ENCODE measurements around the gene RECQL. TPM values are rescaled to one million over a fixed set of nuclear protein-coding genes. Genes with fewer than 3 reads are reported as not detected.
"Not testable (repeated sequence)": the region's sequence is repeated elsewhere in the genome, so short reads cannot be mapped to it uniquely, and the experiment has no call there.

RECQL gene
- total and polyA plus RNA-seq, 2 of the 8 experiments (the other 6 are each of a cell fraction or from before 2014, with no cell fraction given) = 8.1 to 40.3 TPM

DNA sequence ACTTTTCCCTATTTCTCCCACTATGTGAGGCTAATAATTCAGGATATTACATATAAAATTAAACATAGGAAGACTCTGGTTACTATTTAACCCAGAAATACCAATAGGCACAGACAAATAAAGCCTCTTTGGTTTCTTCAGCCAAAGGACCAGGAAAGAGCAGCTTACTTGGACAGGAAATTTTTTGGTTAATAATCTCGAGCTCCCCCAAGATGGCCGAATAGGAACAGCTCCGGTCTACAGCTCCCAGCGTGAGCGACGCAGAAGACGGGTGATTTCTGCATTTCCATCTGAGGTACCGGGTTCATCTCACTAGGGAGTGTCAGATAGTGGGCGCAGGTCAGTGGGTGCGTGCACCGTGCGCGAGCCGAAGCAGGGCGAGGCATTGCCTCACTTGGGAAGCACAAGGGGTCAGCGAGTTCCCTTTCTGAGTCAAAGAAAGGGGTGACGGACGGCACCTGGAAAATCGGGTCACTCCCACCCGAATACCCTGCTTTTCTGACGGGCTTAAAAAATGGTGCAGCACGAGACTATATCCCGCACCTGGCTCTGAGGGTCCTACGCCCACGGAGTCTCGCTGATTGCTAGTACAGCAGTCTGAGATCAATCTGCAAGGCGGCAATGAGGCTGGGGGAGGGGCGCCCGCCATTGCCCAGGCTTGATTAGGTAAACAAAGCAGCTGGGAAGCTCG is 82.3 kb downstream of the RECQL start:
- ChIA-PET CTCF (ENCODE audit: partially characterized antibody) (interaction anchor here (0.7 kb wide), 1 partner anchor 18 kb away, joined by 3 read pairs; the partner anchor contains the start of gene PYROXD1), POLR2A (ENCODE audit: partially characterized antibody) (interaction anchor here (1.1 to 1.9 kb wide), 3 partner anchors 10 to 25 kb away, joined by 4 to 5 read pairs (median 4); partner anchors contain the start of gene PYROXD1)
- not testable (repeated sequence) for H3K27me3 ChIP-seq (replicated peaks in 1 of 4; ENCODE audit: control insufficient read depth in 3 of 4, extremely low read depth in 1 of 4, insufficient read depth in 3 of 4, low read length in 3 of 4); H3K56ac ChIP-seq (replicated peaks; ENCODE audit: insufficient read length, low read depth, low read length); H3K23ac ChIP-seq (ENCODE audit: insufficient read length); H2BK120ac ChIP-seq (replicated peaks; ENCODE audit: low read depth, low read length); H2BK15ac ChIP-seq (ENCODE audit: low read length); FAIRE-seq; H3K14ac ChIP-seq (ENCODE audit: insufficient read length); H3K79me2 ChIP-seq (ENCODE audit: control insufficient read depth in 1 of 2, insufficient read depth in 2 of 2, low read length in 2 of 2); H3K18ac ChIP-seq (ENCODE audit: extremely low read depth, low read length); H3K23me2 ChIP-seq (ENCODE audit: low read depth, low read length); H2BK20ac ChIP-seq (ENCODE audit: low read length); H3K79me1 ChIP-seq (ENCODE audit: low read depth, low read length); H3K9me3 ChIP-seq (ENCODE audit: insufficient read depth in 2 of 2, low read depth in 1 of 2, low read length in 1 of 2); H2BK5ac ChIP-seq (ENCODE audit: low read depth, low read length); H3K4me1 ChIP-seq (replicated peaks in 1 of 4; ENCODE audit: control insufficient read depth in 3 of 4, insufficient read depth in 4 of 4, low read length in 3 of 4); H4K20me1 ChIP-seq (replicated peaks in 1 of 2; ENCODE audit: control insufficient read depth in 1 of 2, insufficient read depth in 2 of 2, low read length in 2 of 2); H3K36me3 ChIP-seq (ENCODE audit: control insufficient read depth in 2 of 4, insufficient read depth in 4 of 4, low read length in 3 of 4); H2AK5ac ChIP-seq (ENCODE audit: low read depth, low read length); H2BK12ac ChIP-seq (ENCODE audit: low read depth, low read length); H4K5ac ChIP-seq (ENCODE audit: insufficient read length, low read depth, low read length); H4K91ac ChIP-seq (replicated peaks; ENCODE audit: insufficient read length, low read length); H3K4ac ChIP-seq (replicated peaks; ENCODE audit: insufficient read length, low read depth, low read length); H2AFZ ChIP-seq (ENCODE audit: low read length)
- peak; percentile 46; the same call in 1 of the 2 replicates for TF ChIP-seq YY1 (IDR thresholded peaks at IDR 0.05; ENCODE audit: low read depth, low read length)
- peak overlapping the region in 1 of 2 experiments; percentile 54; a peak in 2 of 4 replicates for H3K4me2 ChIP-seq (ENCODE audit: insufficient read depth in 1 of 2, low read depth in 2 of 2, low read length in 2 of 2)
- DNase-seq (ENCODE audit: low read depth in 1 of 2, low spot score in 2 of 2) = peak in 1 of 2 experiments; percentile 68
- H4K8ac ChIP-seq (ENCODE audit: extremely low read depth, insufficient read depth, low read length) = peak overlapping the region; percentile 85
- 83% methylated on average over 21 of the region's 30 CpGs; no CpG with 5 or more reads in 1 of the 2 experiments for WGBS, 2 experiments (ENCODE audit: extremely low coverage in 1 of 2, insufficient coverage in 1 of 2, insufficient read length in 1 of 2, insufficient replicate concordance in 2 of 2, low coverage in 1 of 2, low lambda C conversion rate in 2 of 2, missing lambda C conversion rate in 1 of 2)
- H3K27ac ChIP-seq (ENCODE audit: low read depth, low read length) = peak overlapping the region; percentile 67; the same call in 1 of the 2 replicates
- peak overlapping the region in 1 of 4 experiments; percentile 60; a peak in 1 of 7 replicates for H3K9ac ChIP-seq (replicated peaks in 1 of 4; ENCODE audit: extremely low read depth in 1 of 4, low read depth in 3 of 4, low read length in 3 of 4)
- H3K4me3 ChIP-seq (ENCODE audit: extremely low read depth in 1 of 4, insufficient read depth in 2 of 4, low read depth in 3 of 4, low read length in 4 of 4) = peak overlapping the region in 1 of 4 experiments; percentile 7; a peak in 1 of 8 replicates

Other genes with a start within 250 kb of the RECQL start
- 4.4 and 5.1 TPM in 2 replicates for gene SLCO1A2, start 166.7 kb downstream of the RECQL start, total RNA-seq (2021; fragmentation: NEBNext Ultra II Directional; extraction: Animal tissue kit (Norgen Biotek cat#: 25700))
- 2.9 and 6.7 TPM in 2 replicates for gene SLCO1A2, start 166.7 kb downstream of the RECQL start, polyA plus RNA-seq (2011; rRNA removed)
- gene IAPP, start 128.7 kb downstream of the RECQL start, total RNA-seq (2021; fragmentation: NEBNext Ultra II Directional; extraction: Animal tissue kit (Norgen Biotek cat#: 25700)) = not detected in 2 replicates
- not detected in 2 replicates for gene IAPP, start 128.7 kb downstream of the RECQL start, polyA plus RNA-seq (2011; rRNA removed)
- gene PYROXD1, start 64.0 kb downstream of the RECQL start, total RNA-seq (2021; fragmentation: NEBNext Ultra II Directional; extraction: Animal tissue kit (Norgen Biotek cat#: 25700)) = 5.0 and 5.4 TPM in 2 replicates
- gene PYROXD1, start 64.0 kb downstream of the RECQL start, polyA plus RNA-seq (2011; rRNA removed) = 1.4 and 1.6 TPM in 2 replicates
- 37.4 and 38.3 TPM in 2 replicates for gene GOLT1B, start 154 bp upstream of the RECQL start, total RNA-seq (2021; fragmentation: NEBNext Ultra II Directional; extraction: Animal tissue kit (Norgen Biotek cat#: 25700))
- 17.5 and 18.3 TPM in 2 replicates for gene GOLT1B, start 154 bp upstream of the RECQL start, polyA plus RNA-seq (2011; rRNA removed)
- 0.29 and 1.3 TPM in 2 replicates for gene SPX, start 24.7 kb upstream of the RECQL start, total RNA-seq (2021; fragmentation: NEBNext Ultra II Directional; extraction: Animal tissue kit (Norgen Biotek cat#: 25700))
- gene SPX, start 24.7 kb upstream of the RECQL start, polyA plus RNA-seq (2011; rRNA removed) = 0.38 and 1.2 TPM in 2 replicates
- gene GYS2, start 103.2 kb upstream of the RECQL start, total RNA-seq (2021; fragmentation: NEBNext Ultra II Directional; extraction: Animal tissue kit (Norgen Biotek cat#: 25700)) = not detected in 2 replicates
- gene GYS2, start 103.2 kb upstream of the RECQL start, polyA plus RNA-seq (2011; rRNA removed) = not detected in 2 replicates
- 1,716 and 1,781 TPM in 2 replicates for gene LDHB, start 156.2 kb upstream of the RECQL start, total RNA-seq (2021; fragmentation: NEBNext Ultra II Directional; extraction: Animal tissue kit (Norgen Biotek cat#: 25700))
- gene LDHB, start 156.2 kb upstream of the RECQL start, polyA plus RNA-seq (2011; rRNA removed) = 616 and 1,177 TPM in 2 replicates

All from H1 (cell line).